Skeletal muscle satellite cell (primary cell): ENCODE measurements around the gene ZNF385B.

ENCODE experiments used
- H3K27me3 ChIP-seq: 2 replicates; pipeline ENCODE4 v1.7.0; 2013; ENCODE audit warnings: low read length; ENCODE audit not compliant: control insufficient read depth, insufficient read depth
- H3K36me3 ChIP-seq: 2 replicates; pipeline ENCODE4 v1.7.0; 2013; ENCODE audit warnings: mild to moderate bottlenecking, control low read depth, low read length; ENCODE audit not compliant: insufficient read depth
- H3K4me1 ChIP-seq: 2 replicates; pipeline ENCODE4 v1.7.0; 2013; ENCODE audit warnings: low read length; ENCODE audit not compliant: control insufficient read depth, insufficient read depth
- H3K4me2 ChIP-seq: 2 replicates; pipeline ENCODE4 v1.7.0; 2013; ENCODE audit warnings: mild to moderate bottlenecking, low read length
- H3K4me3 ChIP-seq: 2 replicates; pipeline ENCODE4 v1.7.0; 2013; ENCODE audit warnings: low read length
- H3K9ac ChIP-seq: 2 replicates; pipeline ENCODE4 v1.7.0; 2013; ENCODE audit warnings: mild to moderate bottlenecking, low read depth, low read length, moderate library complexity
- H3K9me3 ChIP-seq: replicated peaks from 2 replicates; pipeline ENCODE4 v1.7.0; 2013; ENCODE audit warnings: mild to moderate bottlenecking, control low read depth, low read length

Gene ZNF385B

GRCh38 chr2:179694963-179695362 is 166.4 kb downstream of the ZNF385B start:
- H3K27me3 ChIP-seq = no peaks in the 10 kb centered on the region

DNA sequence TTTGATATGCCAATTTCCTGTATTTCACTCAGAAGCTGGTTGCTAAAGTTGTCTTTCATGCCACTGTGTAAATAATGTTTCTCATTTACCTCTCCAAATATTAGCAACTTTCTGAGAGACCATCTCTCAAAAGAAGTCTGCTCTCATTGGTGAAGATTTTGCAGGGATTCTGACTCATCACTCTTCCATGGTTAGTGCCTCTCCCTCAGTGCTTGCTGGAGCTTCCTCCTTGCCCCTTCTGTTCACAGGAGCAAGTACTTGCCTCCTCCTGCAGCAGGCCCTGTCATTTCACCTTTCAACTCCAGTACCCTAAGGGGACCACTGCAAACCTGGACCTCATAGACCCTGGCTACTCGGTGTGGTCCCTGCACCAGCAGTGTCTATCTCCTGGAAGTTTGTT is 168.8 kb downstream of the ZNF385B start:
- Histone ChIP-seq H3K4me2 (no peak overlapping the region), H3K27me3 (no peaks in the 10 kb centered on the region), H3K36me3 (no peaks in the 10 kb centered on the region), H3K9me3 (no peaks in the 10 kb centered on the region), H3K4me3 (no peak overlapping the region), H3K9ac (no peak overlapping the region), H3K4me1 (peaks cover 25% of the 10 kb centered on the region)

More at GRCh38 chr2:179694963-179695362, 166.4 kb downstream of the ZNF385B start:
- Histone ChIP-seq H3K36me3 (no peaks in the 10 kb centered on the region), H3K9me3 (no peaks in the 10 kb centered on the region), H3K4me1 (peaks cover 25% of the 10 kb centered on the region), H3K4me2 (no peak overlapping the region), H3K4me3 (no peak overlapping the region), H3K9ac (no peak overlapping the region)

- Histone ChIP-seq H3K27me3 (no peaks in the 10 kb centered on the region), H3K4me1 (peaks cover 31% of the 10 kb centered on the region), H3K36me3 (no peaks in the 10 kb centered on the region), H3K9ac (no peak overlapping the region), H3K4me2 (no peak overlapping the region), H3K9me3 (no peaks in the 10 kb centered on the region), H3K4me3 (no peak overlapping the region)
Measured at GRCh38 chr2:179692043-179692442, 169.4 kb downstream of the ZNF385B start.

- Histone ChIP-seq H3K9ac (no peak overlapping the region), H3K4me1 (peaks cover 36% of the 10 kb centered on the region), H3K27me3 (no peaks in the 10 kb centered on the region), H3K4me2 (peak overlapping the region; percentile 17), H3K4me3 (no peak overlapping the region), H3K9me3 (no peaks in the 10 kb centered on the region), H3K36me3 (no peaks in the 10 kb centered on the region)
Measured at GRCh38 chr2:179691235-179691634, 170.2 kb downstream of the ZNF385B start.

- Histone ChIP-seq H3K4me1 (peaks cover 21% of the 10 kb centered on the region), H3K27me3 (no peaks in the 10 kb centered on the region), H3K9ac (no peak overlapping the region), H3K9me3 (no peaks in the 10 kb centered on the region), H3K4me2 (no peak overlapping the region), H3K36me3 (no peaks in the 10 kb centered on the region), H3K4me3 (no peak overlapping the region)
Measured at GRCh38 chr2:179686718-179687342, 174.6 kb downstream of the ZNF385B start.

GRCh38 chr2:179686069-179686468 is 175.3 kb downstream of the ZNF385B start:
- H3K9me3 ChIP-seq = no peaks in the 10 kb centered on the region
- no peaks in the 10 kb centered on the region for H3K36me3 ChIP-seq
- peaks cover 16% of the 10 kb centered on the region for H3K4me1 ChIP-seq
- H3K4me2 ChIP-seq = no peak overlapping the region
- H3K27me3 ChIP-seq = no peaks in the 10 kb centered on the region
- no peak overlapping the region for H3K4me3 ChIP-seq
- no peak overlapping the region for H3K9ac ChIP-seq

GRCh38 chr2:179685146-179685545 is 176.3 kb downstream of the ZNF385B start:
- Histone ChIP-seq H3K4me1 (peaks cover 10% of the 10 kb centered on the region), H3K27me3 (no peaks in the 10 kb centered on the region), H3K9ac (no peak overlapping the region), H3K9me3 (no peaks in the 10 kb centered on the region), H3K4me2 (no peak overlapping the region), H3K4me3 (no peak overlapping the region), H3K36me3 (no peaks in the 10 kb centered on the region)

GRCh38 chr2:179682756-179683155 is 178.7 kb downstream of the ZNF385B start:
- H3K27me3 ChIP-seq = no peaks in the 10 kb centered on the region
- H3K36me3 ChIP-seq = no peaks in the 10 kb centered on the region
- no peak overlapping the region for H3K4me3 ChIP-seq
- no peaks in the 10 kb centered on the region for H3K9me3 ChIP-seq
- peaks cover 10% of the 10 kb centered on the region for H3K4me1 ChIP-seq
- no peak overlapping the region for H3K4me2 ChIP-seq
- no peak overlapping the region for H3K9ac ChIP-seq

- Histone ChIP-seq H3K4me3 (no peak overlapping the region), H3K36me3 (no peaks in the 10 kb centered on the region), H3K9me3 (no peaks in the 10 kb centered on the region), H3K4me1 (peaks cover 9% of the 10 kb centered on the region), H3K4me2 (no peak overlapping the region), H3K27me3 (no peaks in the 10 kb centered on the region), H3K9ac (no peak overlapping the region)
Measured at GRCh38 chr2:179677746-179678505, 183.5 kb downstream of the ZNF385B start.

- Histone ChIP-seq H3K9me3 (no peaks in the 10 kb centered on the region), H3K4me3 (no peak overlapping the region), H3K4me2 (no peak overlapping the region), H3K9ac (no peak overlapping the region), H3K27me3 (no peaks in the 10 kb centered on the region), H3K4me1 (peaks cover 9% of the 10 kb centered on the region), H3K36me3 (no peaks in the 10 kb centered on the region)
Measured at GRCh38 chr2:179677077-179677688, 184.2 kb downstream of the ZNF385B start.

DNA sequence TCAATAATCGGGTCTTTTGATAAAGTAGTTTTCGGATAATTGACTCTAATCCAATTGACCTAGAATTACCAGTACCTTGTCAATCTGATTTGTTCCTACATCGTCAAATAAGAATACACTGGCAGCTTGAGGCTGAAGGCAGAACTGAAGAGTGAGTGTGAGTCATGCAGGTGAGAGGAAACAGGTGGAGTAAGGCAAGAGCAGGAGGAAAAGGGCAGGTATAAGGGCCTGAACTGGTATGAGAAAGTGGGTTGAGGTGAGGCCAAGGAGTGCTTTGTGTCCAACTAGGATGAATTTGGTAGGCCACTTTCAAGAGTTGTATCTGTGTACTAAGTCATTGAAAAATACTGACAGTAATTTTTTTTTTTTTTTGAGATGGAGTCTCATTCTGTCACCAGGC is 186.0 kb downstream of the ZNF385B start:
- Histone ChIP-seq H3K4me2 (no peak overlapping the region), H3K36me3 (no peaks in the 10 kb centered on the region), H3K9ac (no peak overlapping the region), H3K9me3 (no peaks in the 10 kb centered on the region), H3K4me3 (no peak overlapping the region), H3K4me1 (peaks cover 9% of the 10 kb centered on the region), H3K27me3 (no peaks in the 10 kb centered on the region)
